ENCODE results near the gene KDM8.
"Not testable (repeated sequence)": the region's sequence is repeated elsewhere in the genome, so short reads cannot be mapped to it uniquely, and the experiment has no call there.

KDM8 gene

GRCh38 chr16:27257271-27257670 is 53.9 kb downstream of the KDM8 start:
- Histone ChIP-seq H3K4me2 (no peak overlapping the region), H3K9ac (no peak overlapping the region), H4K20me1 (ENCODE audit: insufficient read depth) (no peaks in the 10 kb centered on the region), H2AFZ (ENCODE audit: low read depth) (no peak overlapping the region), H3K4me1 (ENCODE audit: low read depth, poor library complexity, severe bottlenecking) (peaks cover 18% of the 10 kb centered on the region), H3K27me3 (ENCODE audit: insufficient read depth, low read depth) (no peaks in the 10 kb centered on the region), H3K79me2 (ENCODE audit: insufficient read depth, low read depth) (no peaks in the 10 kb centered on the region), H3K27ac (no peak overlapping the region), H3K36me3 (ENCODE audit: insufficient read depth) (no peaks in the 10 kb centered on the region), H3K4me3 (IDR thresholded peaks at IDR 0.05; ENCODE audit: insufficient read depth, low read depth, low read length) (no peak overlapping the region)
- TF ChIP-seq CTCF (conservative IDR thresholded peaks at IDR 0.05; ENCODE audit: low read depth, low read length), result no peak

- H3K4me3 ChIP-seq (IDR thresholded peaks at IDR 0.05; ENCODE audit: insufficient read depth, low read depth, low read length), result no peak overlapping the region
- H3K9ac ChIP-seq, result no peak overlapping the region
- H3K4me2 ChIP-seq, result no peak overlapping the region
- H3K27me3 ChIP-seq (ENCODE audit: insufficient read depth, low read depth), result no peaks in the 10 kb centered on the region
- TF ChIP-seq CTCF (conservative IDR thresholded peaks at IDR 0.05; ENCODE audit: low read depth, low read length), result no peak
- peaks cover 28% of the 10 kb centered on the region for H3K4me1 ChIP-seq (ENCODE audit: low read depth, poor library complexity, severe bottlenecking)
- no peaks in the 10 kb centered on the region for H4K20me1 ChIP-seq (ENCODE audit: insufficient read depth)
- H3K27ac ChIP-seq, result no peak overlapping the region
- H2AFZ ChIP-seq (ENCODE audit: low read depth), result no peak overlapping the region
- no peaks in the 10 kb centered on the region for H3K36me3 ChIP-seq (ENCODE audit: insufficient read depth)
- H3K79me2 ChIP-seq (ENCODE audit: insufficient read depth, low read depth), result no peaks in the 10 kb centered on the region
Observed at GRCh38 chr16:27258241-27258734, 55.0 kb downstream of the KDM8 start.

GRCh38 chr16:27259710-27260109 is 56.4 kb downstream of the KDM8 start:
- Histone ChIP-seq H2AFZ (ENCODE audit: low read depth) (no peak overlapping the region), H3K4me1 (ENCODE audit: low read depth, poor library complexity, severe bottlenecking) (peaks cover 19% of the 10 kb centered on the region)

GRCh38 chr16:27262904-27263423 is 59.6 kb downstream of the KDM8 start:
- H2AFZ ChIP-seq (ENCODE audit: low read depth); H3K79me2 ChIP-seq (ENCODE audit: insufficient read depth, low read depth); H3K36me3 ChIP-seq (ENCODE audit: insufficient read depth); H3K4me3 ChIP-seq (IDR thresholded peaks at IDR 0.05; ENCODE audit: insufficient read depth, low read depth, low read length); H3K4me2 ChIP-seq; H4K20me1 ChIP-seq (ENCODE audit: insufficient read depth); H3K9ac ChIP-seq; H3K27ac ChIP-seq; H3K27me3 ChIP-seq (ENCODE audit: insufficient read depth, low read depth): not testable (repeated sequence)
- H3K4me1 ChIP-seq (ENCODE audit: low read depth, poor library complexity, severe bottlenecking), result peaks cover 14% of the 10 kb centered on the region

More at GRCh38 chr16:27259710-27260109, 56.4 kb downstream of the KDM8 start:
- Histone ChIP-seq H3K4me3 (IDR thresholded peaks at IDR 0.05; ENCODE audit: insufficient read depth, low read depth, low read length) (no peak overlapping the region), H3K27me3 (ENCODE audit: insufficient read depth, low read depth) (no peaks in the 10 kb centered on the region), H3K36me3 (ENCODE audit: insufficient read depth) (no peaks in the 10 kb centered on the region), H3K27ac (no peak overlapping the region), H3K79me2 (ENCODE audit: insufficient read depth, low read depth) (no peaks in the 10 kb centered on the region), H3K9ac (no peak overlapping the region), H3K4me2 (no peak overlapping the region), H4K20me1 (ENCODE audit: insufficient read depth) (no peaks in the 10 kb centered on the region)
- no peak for TF ChIP-seq CTCF (conservative IDR thresholded peaks at IDR 0.05; ENCODE audit: low read depth, low read length)

- peaks cover 14% of the 10 kb centered on the region for H3K4me1 ChIP-seq (ENCODE audit: low read depth, poor library complexity, severe bottlenecking)
- TF ChIP-seq CTCF (conservative IDR thresholded peaks at IDR 0.05; ENCODE audit: low read depth, low read length), result no peak
- no peak overlapping the region for H3K4me2 ChIP-seq
- no peak overlapping the region for H2AFZ ChIP-seq (ENCODE audit: low read depth)
- H3K27ac ChIP-seq, result no peak overlapping the region
- no peaks in the 10 kb centered on the region for H3K27me3 ChIP-seq (ENCODE audit: insufficient read depth, low read depth)
- no peak overlapping the region for H3K9ac ChIP-seq
- no peaks in the 10 kb centered on the region for H3K36me3 ChIP-seq (ENCODE audit: insufficient read depth)
- no peak overlapping the region for H3K4me3 ChIP-seq (IDR thresholded peaks at IDR 0.05; ENCODE audit: insufficient read depth, low read depth, low read length)
- no peaks in the 10 kb centered on the region for H4K20me1 ChIP-seq (ENCODE audit: insufficient read depth)
- H3K79me2 ChIP-seq (ENCODE audit: insufficient read depth, low read depth), result no peaks in the 10 kb centered on the region
Observed at GRCh38 chr16:27264151-27264550, 60.8 kb downstream of the KDM8 start.

Data from KMS-11 (cell line).